KMS-11 (cell line): ENCODE results near the gene MED15.

Source experiments
- H2AFZ ChIP-seq: fragments of 200-600 bp; sonication (generic); 2 replicates; pipeline ENCODE4 v1.6.1; 2016; ENCODE audit warnings: antibody characterized with exemption, mixed run types, low read depth
- H3K27ac ChIP-seq: fragments of 200-600 bp; sonication (generic); 2 replicates; pipeline ENCODE4 v1.6.1; 2016; ENCODE audit warnings: mild to moderate bottlenecking, mixed run types
- H3K27me3 ChIP-seq: fragments of 200-600 bp; sonication (generic); 2 replicates; pipeline ENCODE4 v1.6.1; 2017; ENCODE audit warnings: mild to moderate bottlenecking, low read depth, mixed run types, moderate library complexity; ENCODE audit not compliant: insufficient read depth
- H3K36me3 ChIP-seq: fragments of 200-600 bp; sonication (generic); 2 replicates; pipeline ENCODE4 v1.6.1; 2017; ENCODE audit warnings: mild to moderate bottlenecking, mixed run types; ENCODE audit not compliant: insufficient read depth
- H3K4me1 ChIP-seq: fragments of 200-600 bp; sonication (generic); 2 replicates; pipeline ENCODE4 v1.6.1; 2016; ENCODE audit warnings: mild to moderate bottlenecking, low read depth, mixed run types; ENCODE audit not compliant: poor library complexity, severe bottlenecking
- H3K4me2 ChIP-seq: fragments of 200-600 bp; sonication (generic); 2 replicates; pipeline ENCODE4 v1.7.0; 2016; ENCODE audit warnings: mild to moderate bottlenecking, mixed run types
- H3K4me3 ChIP-seq: fragments of 200-600 bp; sonication (generic); IDR thresholded peaks from 2 replicates; pipeline ENCODE4 v1.6.1; 2017; ENCODE audit warnings: low read depth, low read length, mixed read lengths; ENCODE audit not compliant: insufficient read depth
- H3K79me2 ChIP-seq: fragments of 200-600 bp; sonication (generic); 2 replicates; pipeline ENCODE4 v1.6.1; 2016; ENCODE audit warnings: low read depth, mixed run types; ENCODE audit not compliant: insufficient read depth
- H3K9ac ChIP-seq: fragments of 200-600 bp; sonication (generic); 2 replicates; pipeline ENCODE4 v1.6.1; 2016; ENCODE audit warnings: mild to moderate bottlenecking, mixed run types
- H4K20me1 ChIP-seq: fragments of 200-600 bp; sonication (generic); 2 replicates; pipeline ENCODE4 v1.6.1; 2016; ENCODE audit warnings: mild to moderate bottlenecking, mixed run types; ENCODE audit not compliant: insufficient read depth
- CTCF ChIP-seq: fragments of 200-600 bp; sonication (generic); conservative IDR thresholded peaks from 2 replicates; pipeline ENCODE4 v1.6.1; 2017; ENCODE audit warnings: low read depth, mild to moderate bottlenecking, antibody characterized with exemption, low read length, moderate library complexity, mixed read lengths

The MED15 gene

DNA sequence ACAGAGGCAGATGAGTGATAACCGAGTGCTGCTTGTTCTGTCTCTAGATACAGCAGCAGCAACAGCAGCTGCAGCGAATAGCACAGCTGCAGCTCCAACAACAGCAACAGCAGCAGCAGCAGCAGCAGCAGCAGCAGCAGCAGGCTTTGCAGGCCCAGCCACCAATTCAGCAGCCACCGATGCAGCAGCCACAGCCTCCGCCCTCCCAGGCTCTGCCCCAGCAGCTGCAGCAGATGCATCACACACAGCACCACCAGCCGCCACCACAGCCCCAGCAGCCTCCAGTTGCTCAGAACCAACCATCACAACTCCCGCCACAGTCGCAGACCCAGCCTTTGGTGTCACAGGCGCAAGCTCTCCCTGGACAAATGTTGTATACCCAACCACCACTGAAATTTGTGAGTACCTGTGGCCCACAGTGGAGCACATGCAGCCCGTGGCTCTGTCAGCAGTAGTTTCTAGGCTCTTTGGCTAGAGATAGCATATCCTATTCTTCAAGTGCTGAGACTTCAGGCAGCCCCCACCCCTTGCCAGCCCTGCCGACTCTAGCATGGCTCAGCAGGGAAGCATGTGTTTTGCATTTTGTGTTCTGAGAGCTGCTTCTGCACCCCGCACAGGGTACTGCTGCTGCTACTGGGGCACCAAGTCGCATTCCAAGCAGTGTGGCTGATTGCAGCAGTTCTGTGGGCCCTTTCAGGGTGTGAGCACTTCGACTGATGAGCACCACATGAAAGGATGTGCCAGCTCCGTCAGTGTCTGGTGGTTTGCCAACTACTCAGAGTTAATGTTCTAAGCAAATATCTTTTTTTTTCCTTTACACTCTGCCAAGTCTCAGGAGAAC lies 59.2 kb downstream of the MED15 start:
- H4K20me1 ChIP-seq, result no peaks in the 10 kb centered on the region
- no peak for TF ChIP-seq CTCF
- no peak overlapping the region for H3K4me3 ChIP-seq
- peak overlapping the region; percentile 92; the same call in 1 of the 2 replicates for H3K4me2 ChIP-seq
- 0 out of 2 replicates have a peak, but pooled peaks cover 6% of the 10 kb centered on the region for H3K36me3 ChIP-seq
- peak overlapping the region; percentile 30; the same call in 1 of the 2 replicates for H3K27ac ChIP-seq
- no peaks in the 10 kb centered on the region for H3K79me2 ChIP-seq
- no peak overlapping the region for H2AFZ ChIP-seq
- H3K4me1 ChIP-seq, result peaks cover 99% of the 10 kb centered on the region
- no peak overlapping the region for H3K9ac ChIP-seq
- H3K27me3 ChIP-seq, result no peaks in the 10 kb centered on the region

DNA sequence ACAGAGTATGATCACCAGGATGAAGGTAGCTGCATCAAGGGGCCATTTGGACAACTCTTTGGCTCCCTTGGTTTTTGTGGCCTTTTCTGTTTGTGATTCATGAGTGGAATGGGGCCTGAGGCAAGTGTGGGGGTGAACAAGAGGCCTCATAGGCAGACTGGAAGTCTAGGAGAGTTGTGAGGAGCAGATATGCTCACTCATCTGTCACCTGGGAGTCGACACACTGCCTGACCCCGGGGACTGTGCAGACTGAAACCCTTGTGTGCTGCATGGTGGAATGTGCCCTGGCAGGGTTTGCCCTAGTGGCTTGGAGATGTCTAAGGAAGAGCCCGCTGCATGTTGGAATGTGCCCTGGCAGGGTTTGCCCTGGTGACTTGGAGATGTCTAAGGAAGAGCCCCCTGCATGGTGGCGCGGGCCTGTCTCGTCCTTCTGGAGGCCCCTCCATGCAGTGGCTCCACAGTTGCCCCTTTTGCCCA lies 60.0 kb downstream of the MED15 start:
- no peak overlapping the region for H2AFZ ChIP-seq
- peaks cover 99% of the 10 kb centered on the region for H3K4me1 ChIP-seq
- H3K36me3 ChIP-seq, result 0 out of 2 replicates have a peak, but pooled peaks cover 6% of the 10 kb centered on the region
- peak overlapping the region; percentile 92; the same call in 1 of the 2 replicates for H3K4me2 ChIP-seq
- H3K9ac ChIP-seq, result no peak overlapping the region
- H3K27me3 ChIP-seq, result no peaks in the 10 kb centered on the region
- H3K79me2 ChIP-seq, result no peaks in the 10 kb centered on the region
- peak overlapping the region; percentile 30; the same call in 1 of the 2 replicates for H3K27ac ChIP-seq
- H3K4me3 ChIP-seq, result no peak overlapping the region
- no peak for TF ChIP-seq CTCF
- H4K20me1 ChIP-seq, result no peaks in the 10 kb centered on the region

DNA sequence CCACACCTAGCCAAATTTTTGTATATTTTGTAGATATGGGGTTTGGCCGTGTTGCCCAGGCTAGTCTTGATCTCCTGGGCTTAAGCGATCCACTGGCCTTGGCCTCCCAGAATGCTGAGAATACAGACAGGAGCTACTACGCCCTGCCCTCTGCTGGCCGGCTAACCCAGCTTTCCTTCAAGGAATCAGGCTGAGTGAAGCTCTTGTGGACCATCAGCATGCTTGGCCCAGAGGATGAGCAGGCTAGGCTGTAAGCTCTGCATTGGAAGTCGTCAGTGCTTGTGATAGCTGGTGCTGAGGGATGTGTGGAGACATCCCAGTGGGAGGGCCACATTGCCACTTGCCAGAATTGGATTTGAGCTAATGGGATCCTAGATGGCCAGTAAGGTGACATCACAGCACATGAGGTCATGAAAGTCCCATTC lies 60.6 kb downstream of the MED15 start:
- Histone ChIP-seq H4K20me1 (no peaks in the 10 kb centered on the region), H2AFZ (no peak overlapping the region), H3K4me2 (peak overlapping the region; percentile 92), H3K27ac (peak overlapping the region; percentile 88), H3K4me1 (peaks cover 97% of the 10 kb centered on the region), H3K4me3 (no peak overlapping the region), H3K27me3 (no peaks in the 10 kb centered on the region), H3K79me2 (no peaks in the 10 kb centered on the region), H3K36me3 (0 out of 2 replicates have a peak, but pooled peaks cover 6% of the 10 kb centered on the region), H3K9ac (no peak overlapping the region)
- TF ChIP-seq CTCF, result no peak; the same call in 1 of the 2 replicates

DNA sequence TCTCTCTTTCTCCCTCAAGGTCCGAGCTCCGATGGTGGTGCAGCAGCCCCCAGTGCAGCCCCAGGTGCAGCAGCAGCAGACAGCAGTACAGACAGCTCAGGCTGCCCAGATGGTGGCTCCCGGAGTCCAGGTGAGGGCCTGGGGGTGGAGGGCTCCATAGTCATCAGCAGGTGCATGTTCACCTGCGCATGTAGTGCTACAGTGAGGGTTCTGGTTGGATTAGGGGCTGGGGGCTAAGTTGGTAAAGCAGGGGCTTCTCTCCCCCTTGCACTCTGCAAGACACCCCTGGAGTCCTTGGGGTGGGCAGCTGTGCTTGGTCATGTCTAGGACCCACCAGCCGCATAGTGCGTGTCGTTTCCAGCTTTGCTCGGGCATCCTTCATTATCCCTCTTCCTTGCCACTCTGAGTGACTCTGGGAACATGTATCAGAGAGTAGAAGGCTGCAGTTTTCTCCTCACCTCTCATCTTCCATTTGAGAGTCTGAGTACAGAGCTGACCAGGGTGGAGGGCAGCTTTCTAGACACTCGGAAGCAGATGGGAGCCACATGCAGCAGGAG lies 61.2 kb downstream of the MED15 start:
- Histone ChIP-seq H4K20me1 (no peaks in the 10 kb centered on the region), H3K9ac (peak overlapping the region; percentile 58; the same call in 1 of the 2 replicates), H2AFZ (no peak overlapping the region), H3K27ac (peak overlapping the region; percentile 88), H3K27me3 (no peaks in the 10 kb centered on the region), H3K4me1 (peaks cover 91% of the 10 kb centered on the region), H3K4me2 (peak overlapping the region; percentile 92), H3K4me3 (no peak overlapping the region), H3K79me2 (no peaks in the 10 kb centered on the region), H3K36me3 (0 out of 2 replicates have a peak, but pooled peaks cover 6% of the 10 kb centered on the region)
- no peak for TF ChIP-seq CTCF
